HCT116 (cell line): ENCODE results near the gene ZCCHC3. TPM values are rescaled to one million over a fixed set of nuclear protein-coding genes. Genes with fewer than 3 reads are reported as not detected.

Experiments
- ATAC-seq: fragments of 200-7000 bp; cut with Tn5 transposase; 2 replicates; pipeline ENCODE4 v1.9.1; 2020; ENCODE audit warnings: mild to moderate bottlenecking, moderate library complexity
- BruUV-seq: library from RNA; stranded (reverse); fragments of 400-500 nt; replicated peaks from 2 replicates; lab custom pipeline; 2021; lab: Mats Ljungman, UMichigan
- CTCF ChIA-PET: fragments of 300-600 bp; sonication (Branson Sonifier 250); formaldehyde crosslinking; loops from one replicate; lab custom pipeline; 2021; ENCODE audit warnings: antibody characterized with exemption; lab: Charles Lee
- POLR2A ChIA-PET: fragments of 300-600, 350-600 bp; sonication (Branson Sonifier 250); formaldehyde crosslinking; loops from one replicate; lab custom pipeline; 2021; ENCODE audit warnings: antibody characterized with exemption; lab: Charles Lee
- RAD21 ChIA-PET, 2 experiments: fragments of 300-600 bp; sonication (Branson Sonifier 250); formaldehyde crosslinking; loops; one replicate each; lab custom pipeline; 2023; ENCODE audit warnings: low total read pairs in 2 of 2; ENCODE audit not compliant: uncharacterized antibody in 2 of 2, unreplicated experiment in 2 of 2, low non-redundant PET in 1 of 2; lab: Charles Lee
- DNase-seq: peaks from one replicate; pipeline ENCODE4 v3.0.0-alpha.2; 2010; ENCODE audit warnings: low read depth, low spot score
- H2AFZ ChIP-seq: fragments of 200-600 bp; shearing (Covaris generic), sonication (generic); 2 replicates; pipeline ENCODE4 v1.6.1; 2017; ENCODE audit warnings: low read depth, mixed run types, mixed read lengths, antibody characterized with exemption, low read length; ENCODE audit not compliant: poor library complexity, severe bottlenecking
- H3K27ac ChIP-seq: 2 replicates; pipeline ENCODE4 v1.5.1; 2012; ENCODE audit warnings: low read depth, low read length
- H3K27me3 ChIP-seq: fragments of 200-600 bp; sonication (generic); 2 replicates; pipeline ENCODE4 v1.6.1; 2016; ENCODE audit warnings: mixed run types, low read length, mixed read lengths; ENCODE audit not compliant: insufficient read depth
- H3K36me3 ChIP-seq, 2 experiments: fragments of 200-500 bp in 1 of 2; fragments of 200-600 bp in 1 of 2; sonication (Bioruptor generic) in 1 of 2; sonication (generic) in 1 of 2; 2 replicates each; pipeline versions ENCODE4 v1.5.1 to v1.6.1; 2014 to 2016; ENCODE audit warnings: low read length in 2 of 2, inconsistent platforms in 1 of 2, mixed read lengths in 1 of 2, mixed run types in 1 of 2; ENCODE audit not compliant: insufficient read depth in 2 of 2, control insufficient read depth in 1 of 2
- H3K4me1 ChIP-seq, 2 experiments: fragments of 200-600 bp in 1 of 2; sonication (generic) in 1 of 2; 2 replicates each; pipeline versions ENCODE4 v1.5.1 to v1.6.1; 2012 to 2017; ENCODE audit warnings: low read length in 2 of 2, inconsistent platforms in 1 of 2, mild to moderate bottlenecking in 1 of 2, mixed read lengths in 1 of 2, mixed run types in 1 of 2, moderate library complexity in 1 of 2; ENCODE audit not compliant: insufficient read depth in 2 of 2, control insufficient read depth in 1 of 2
- H3K4me2 ChIP-seq: fragments of 200-600 bp; sonication (generic); 2 replicates; pipeline ENCODE4 v1.6.1; 2017; ENCODE audit warnings: mixed run types, low read length, mixed read lengths
- H3K4me3 ChIP-seq, 2 experiments: fragments of 200-600 bp in 1 of 2; sonication (generic) in 1 of 2; replicated peaks in 1 of 2; 2 replicates each; pipeline ENCODE4 v1.5.1; 2011 to 2016; ENCODE audit warnings: low read length in 2 of 2, control low read depth in 1 of 2, low read depth in 1 of 2, mild to moderate bottlenecking in 1 of 2, mixed read lengths in 1 of 2, mixed run types in 1 of 2
- H3K79me2 ChIP-seq: fragments of 200-600 bp; sonication (generic); 2 replicates; pipeline ENCODE4 v1.6.1; 2017; ENCODE audit warnings: mild to moderate bottlenecking, mixed run types, low read length, moderate library complexity, mixed read lengths; ENCODE audit not compliant: insufficient read depth
- H3K9ac ChIP-seq: fragments of 200-600 bp; sonication (generic); 2 replicates; pipeline ENCODE4 v1.6.1; 2016; ENCODE audit warnings: low read length, mixed read lengths
- H3K9me2 ChIP-seq: fragments of 200-600 bp; sonication (generic), shearing (Covaris generic); 2 replicates; pipeline ENCODE4 v1.6.1; 2017; ENCODE audit warnings: mixed run types, mild to moderate bottlenecking, moderate library complexity; ENCODE audit not compliant: insufficient read depth
- H3K9me3 ChIP-seq, 2 experiments: fragments of 200-500 bp in 1 of 2; fragments of 200-600 bp in 1 of 2; sonication (Bioruptor generic) in 1 of 2; sonication (generic) in 1 of 2; 2 replicates each; pipeline ENCODE4 v1.6.1; 2014 to 2017; ENCODE audit warnings: low read length in 2 of 2, mixed read lengths in 2 of 2, inconsistent platforms in 1 of 2, low read depth in 1 of 2, mild to moderate bottlenecking in 1 of 2, mixed run types in 1 of 2, moderate library complexity in 1 of 2; ENCODE audit not compliant: control insufficient read depth in 1 of 2, insufficient read depth in 1 of 2
- H4K20me1 ChIP-seq: fragments of 200-600 bp; sonication (generic), shearing (Covaris generic); 2 replicates; pipeline ENCODE4 v1.6.1; 2017; ENCODE audit warnings: mixed run types, mild to moderate bottlenecking, moderate library complexity; ENCODE audit not compliant: insufficient read depth
- CEBPB ChIP-seq: IDR thresholded peaks from 2 replicates; pipeline ENCODE4 v1.6.1; 2012; ENCODE audit warnings: low read depth
- CTCF ChIP-seq, 3 experiments: fragments of 200-600 bp in 1 of 3; sonication (generic) in 1 of 3; IDR thresholded peaks in 2 of 3; conservative IDR thresholded peaks in 1 of 3; 2 replicates each; pipeline ENCODE4 v1.5.1; 2012 to 2017; ENCODE audit warnings: low read depth in 2 of 3, low read length in 2 of 3, antibody characterized with exemption in 1 of 3, borderline replicate concordance in 1 of 3, control low read depth in 1 of 3, mild to moderate bottlenecking in 1 of 3, mixed read lengths in 1 of 3, mixed run types in 1 of 3, moderate library complexity in 1 of 3; ENCODE audit not compliant: insufficient read depth in 1 of 3
- EGR1 ChIP-seq: IDR thresholded peaks from 2 replicates; pipeline ENCODE4 v1.6.1; 2012; ENCODE audit warnings: low read depth
- ELF1 ChIP-seq: IDR thresholded peaks from 2 replicates; pipeline ENCODE4 v1.6.1; 2012; ENCODE audit warnings: low read depth, borderline replicate concordance
- EZH2 ChIP-seq: fragments of 200-600 bp; sonication (generic); IDR thresholded peaks from 2 replicates; pipeline ENCODE4 v1.6.1; 2017; ENCODE audit warnings: antibody characterized with exemption, mixed run types
- POLR2A ChIP-seq: IDR thresholded peaks from 2 replicates; pipeline ENCODE4 v1.7.0; 2011; ENCODE audit warnings: borderline replicate concordance; ENCODE audit not compliant: insufficient read depth, insufficient read length; ENCODE audit errors: extremely low read depth
- POLR2AphosphoS5 ChIP-seq: IDR thresholded peaks from 2 replicates; pipeline ENCODE4 v1.6.1; 2011; ENCODE audit warnings: mild to moderate bottlenecking, low read depth, low read length, moderate library complexity
- RAD21 ChIP-seq: IDR thresholded peaks from 2 replicates; pipeline ENCODE4 v1.6.1; 2012; ENCODE audit warnings: low read depth, mild to moderate bottlenecking
- REST ChIP-seq: IDR thresholded peaks from 2 replicates; pipeline ENCODE4 v1.6.1; 2012; ENCODE audit warnings: low read depth
- ZFX ChIP-seq: fragments of 450-650 bp; IDR thresholded peaks from 2 replicates; pipeline ENCODE4 v1.6.1; 2017
- intact Hi-C: fragments of 100-400 bp; cut with micrococcal nuclease; formaldehyde crosslinking; loops from 2 replicates; pipeline ENCODE4 v1.10.0; 2022
- total RNA-seq: library from RNA; stranded (reverse); gene quantifications from one replicate; pipeline ENCODE4 v1.2.1, GENCODE V29; 2021; ENCODE audit not compliant: unreplicated experiment

ZCCHC3 gene
- total RNA-seq, 1 experiment from 2014 or later: 19.3 TPM

DNA sequence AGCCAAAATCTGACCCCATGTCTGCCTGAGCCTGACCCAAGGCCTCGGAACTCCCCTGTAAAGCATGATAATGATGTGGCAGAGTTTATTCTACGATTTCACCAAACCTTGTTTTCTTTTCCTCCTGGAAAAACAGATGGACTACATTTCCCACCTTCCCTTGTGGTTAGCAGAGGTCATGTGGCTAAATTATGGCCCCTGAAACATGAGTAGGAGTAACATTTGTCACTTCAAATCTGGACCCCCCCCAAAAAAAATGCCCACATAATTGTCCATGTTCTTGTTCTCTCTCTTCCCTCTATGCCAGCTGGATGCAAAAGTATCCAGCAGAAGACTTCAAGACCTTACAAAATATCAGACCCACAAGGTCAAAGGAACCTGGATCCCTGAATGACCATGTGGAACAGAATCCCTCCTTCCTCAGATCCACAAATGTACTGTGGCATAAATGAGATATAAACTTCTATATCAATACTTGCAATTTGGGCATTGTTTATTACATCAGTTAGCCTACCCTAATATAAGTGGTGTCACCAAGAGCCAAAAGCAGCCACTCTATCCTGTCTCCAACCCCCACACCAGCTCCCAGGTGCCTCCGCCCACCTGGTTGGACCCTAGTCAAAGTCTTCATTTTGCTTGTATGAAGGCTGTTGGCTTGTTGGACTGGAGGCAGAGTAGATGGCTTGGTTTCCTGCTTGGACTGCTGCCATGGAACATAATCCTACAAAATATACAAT is 8.2 kb upstream of the ZCCHC3 start:
- no peak for TF ChIP-seq REST
- no peak for TF ChIP-seq ELF1
- TF ChIP-seq CTCF (IDR thresholded peaks at IDR 0.05 in 2 of 3, conservative IDR thresholded peaks at IDR 0.05 in 1 of 3; ENCODE audit: borderline replicate concordance in 1 of 3, insufficient read depth in 1 of 3, low read depth in 2 of 3, low read length in 2 of 3): no peak
- no peak for TF ChIP-seq POLR2A
- TF ChIP-seq EZH2: no peak
- no peak for TF ChIP-seq ZFX
- TF ChIP-seq RAD21: no peak
- no peak for TF ChIP-seq CEBPB
- TF ChIP-seq EGR1: no peak
- TF ChIP-seq POLR2AphosphoS5: no peak
- no peak overlapping the region; the same call in 1 of the 2 replicates for H3K27ac ChIP-seq
- ATAC-seq: no peak
- H3K79me2 ChIP-seq: peaks cover 10% of the 10 kb centered on the region; the same call in 1 of the 2 replicates
- intact Hi-C loops: no loop called here
- peaks cover 12 to 22% of the 10 kb centered on the region in 2 experiments for H3K4me1 ChIP-seq
- H3K9me3 ChIP-seq: no peaks in the 10 kb centered on the region; a peak in 1 of 4 replicates
- H3K27me3 ChIP-seq: no peaks in the 10 kb centered on the region
- RAD21 ChIA-PET: no interaction called here
- H3K9ac ChIP-seq: peak overlapping the region; percentile 94; the same call in 1 of the 2 replicates
- H3K36me3 ChIP-seq: 0 out of 4 replicates have a peak, but pooled peaks cover 2 to 3% of the 10 kb centered on the region in 2 experiments
- no peak overlapping the region for H2AFZ ChIP-seq
- H3K4me3 ChIP-seq: peak overlapping the region; percentile 89 to 94
- POLR2A ChIA-PET: no interaction called here
- H3K4me2 ChIP-seq: peak overlapping the region; percentile 92
- no peaks in the 10 kb centered on the region for H4K20me1 ChIP-seq
- no TSS peak for BruUV-seq
- CTCF ChIA-PET: no interaction called here
- no peaks in the 10 kb centered on the region for H3K9me2 ChIP-seq
- DNase-seq: no peak
